Mesendoderm (in vitro differentiated cells): Measurements from ENCODE around the gene STX8.
"Not testable (repeated sequence)": the region's sequence is repeated elsewhere in the genome, so short reads cannot be mapped to it uniquely, and the experiment has no call there.

Experiments
- DNase-seq: peaks from one replicate; pipeline ENCODE4 v3.0.0; 2013
- H2AK5ac ChIP-seq: 2 replicates; pipeline ENCODE4 v1.6.1; 2013; ENCODE audit warnings: low read length, inconsistent platforms
- H2BK120ac ChIP-seq: 2 replicates; pipeline ENCODE4 v1.6.1; 2013; ENCODE audit warnings: low read depth, mild to moderate bottlenecking, low read length, moderate library complexity, mixed read lengths
- H2BK15ac ChIP-seq: replicated peaks from 2 replicates; pipeline ENCODE4 v1.6.1; 2013; ENCODE audit warnings: low read depth, mild to moderate bottlenecking, moderate library complexity
- H2BK5ac ChIP-seq: 2 replicates; pipeline ENCODE4 v1.6.1; 2013; ENCODE audit warnings: low read length, inconsistent platforms
- H3K18ac ChIP-seq: 2 replicates; pipeline ENCODE4 v1.6.1; 2013; ENCODE audit warnings: mild to moderate bottlenecking, low read length, mixed read lengths
- H3K23ac ChIP-seq: one replicate; pipeline ENCODE4 v1.6.1; 2013; ENCODE audit warnings: low read length
- H3K27ac ChIP-seq: 2 replicates; pipeline ENCODE4 v1.5.1; 2013; ENCODE audit warnings: low read depth, mild to moderate bottlenecking, inconsistent platforms, low read length, moderate library complexity
- H3K27me3 ChIP-seq: 2 replicates; pipeline ENCODE4 v1.6.1; 2013; ENCODE audit warnings: low read length, control low read depth, mild to moderate bottlenecking, inconsistent platforms; ENCODE audit not compliant: insufficient read depth, poor library complexity
- H3K36me3 ChIP-seq: 2 replicates; pipeline ENCODE4 v1.6.1; 2013; ENCODE audit warnings: low read length, inconsistent platforms; ENCODE audit not compliant: control insufficient read depth, insufficient read depth
- H3K4ac ChIP-seq: one replicate; pipeline ENCODE4 v1.6.1; 2013; ENCODE audit warnings: low read depth, mild to moderate bottlenecking, low read length, moderate library complexity
- H3K4me1 ChIP-seq: 2 replicates; pipeline ENCODE4 v1.6.1; 2013; ENCODE audit warnings: low read depth, low read length, inconsistent platforms; ENCODE audit not compliant: control insufficient read depth
- H3K4me2 ChIP-seq: 2 replicates; pipeline ENCODE4 v1.6.1; 2013; ENCODE audit warnings: low read length
- H3K4me3 ChIP-seq: 2 replicates; pipeline ENCODE4 v1.5.1; 2013; ENCODE audit warnings: mild to moderate bottlenecking, low read length
- H3K56ac ChIP-seq: one replicate; pipeline ENCODE4 v1.6.1; 2013; ENCODE audit warnings: low read length
- H3K79me1 ChIP-seq: 2 replicates; pipeline ENCODE4 v1.6.1; 2013; ENCODE audit warnings: low read length, inconsistent platforms
- H3K79me2 ChIP-seq: 2 replicates; pipeline ENCODE4 v1.6.1; 2013; ENCODE audit warnings: mild to moderate bottlenecking, low read length; ENCODE audit not compliant: control insufficient read depth, insufficient read depth
- H3K9ac ChIP-seq: 2 replicates; pipeline ENCODE4 v1.6.1; 2013; ENCODE audit warnings: low read length, inconsistent platforms
- H4K5ac ChIP-seq: one replicate; pipeline ENCODE4 v1.6.1; 2013; ENCODE audit warnings: low read length
- H4K8ac ChIP-seq: one replicate; pipeline ENCODE4 v1.6.1; 2013; ENCODE audit warnings: low read depth, mild to moderate bottlenecking, control low read depth, low read length, moderate library complexity
- WGBS: extraction: QIAGEN DNeasy Blood & Tissue Kit; methylation state at CpG from one replicate; pipeline ENCODE4 v1.1.7; 2013; ENCODE audit warnings: low lambda C conversion rate, missing lambda C conversion rate; ENCODE audit not compliant: insufficient coverage; ENCODE audit errors: extremely low coverage; 5-methylcytosine and 5-hydroxymethylcytosine counted together

The STX8 gene

DNA sequence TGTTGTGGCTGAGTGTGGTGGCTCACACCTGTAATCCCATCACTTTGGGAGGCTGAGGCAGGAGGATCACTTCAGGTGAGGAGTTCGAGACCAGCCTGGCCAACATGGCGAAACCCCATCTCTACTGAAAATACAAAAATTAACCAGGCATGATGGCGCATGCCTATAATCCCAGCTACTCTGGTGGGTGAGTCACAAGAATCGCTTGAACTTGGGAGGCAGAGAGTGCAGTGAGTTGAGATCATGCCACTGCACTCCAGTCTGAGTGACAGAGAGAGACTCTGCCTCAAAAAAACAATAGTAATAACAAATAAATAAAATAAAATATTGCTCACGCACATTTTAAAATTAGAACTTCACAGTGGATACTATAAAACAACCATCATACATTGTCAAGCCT, 31.4 kb upstream of the STX8 start:
- H3K23ac ChIP-seq, H3K36me3 ChIP-seq, DNase-seq, H4K5ac ChIP-seq, H3K4me2 ChIP-seq, H2BK120ac ChIP-seq, H3K79me1 ChIP-seq, H3K4me3 ChIP-seq, H3K18ac ChIP-seq, H3K27me3 ChIP-seq, H2BK15ac ChIP-seq, H2AK5ac ChIP-seq, H3K79me2 ChIP-seq, H2BK5ac ChIP-seq, H3K9ac ChIP-seq, H3K4ac ChIP-seq, H3K56ac ChIP-seq, H3K4me1 ChIP-seq, H4K8ac ChIP-seq, H3K27ac ChIP-seq: not testable (repeated sequence)
- no CpG with 5 or more reads among the region's 5 CpGs for WGBS

DNA sequence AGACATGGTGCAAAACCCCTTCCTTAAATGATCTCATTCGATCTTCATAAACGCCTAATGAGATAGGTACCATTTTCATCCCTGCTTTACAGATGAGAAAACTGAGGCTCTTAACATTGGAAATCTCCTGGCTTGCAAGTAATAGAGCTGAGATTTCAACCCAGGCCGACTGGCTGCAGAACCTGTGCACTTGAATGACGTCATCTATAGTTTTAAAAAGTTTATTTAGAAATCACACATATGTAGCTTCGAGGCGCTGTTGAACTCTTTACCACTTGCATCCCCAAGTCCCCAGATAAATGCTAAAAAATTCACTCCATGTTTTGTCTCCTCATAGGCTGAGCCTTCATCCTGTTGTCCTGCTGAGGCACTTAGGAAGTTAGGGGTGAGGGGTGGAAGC, 30.8 kb upstream of the STX8 start:
- H3K79me2 ChIP-seq: no peaks in the 10 kb centered on the region
- H3K4me1 ChIP-seq: no peaks in the 10 kb centered on the region
- H2AK5ac ChIP-seq: no peak overlapping the region
- H3K9ac ChIP-seq: no peak overlapping the region
- H2BK15ac ChIP-seq: no peak overlapping the region
- H3K18ac ChIP-seq: no peak overlapping the region
- no peak overlapping the region for H3K27ac ChIP-seq
- no peak overlapping the region for H3K23ac ChIP-seq
- H3K36me3 ChIP-seq: no peaks in the 10 kb centered on the region
- WGBS: no CpG with 5 or more reads among the region's 6 CpGs
- no peak for DNase-seq
- H3K4me3 ChIP-seq: no peak overlapping the region
- no peaks in the 10 kb centered on the region for H3K79me1 ChIP-seq
- H3K27me3 ChIP-seq: no peaks in the 10 kb centered on the region
- H2BK120ac ChIP-seq: no peak overlapping the region
- H3K56ac ChIP-seq: no peak overlapping the region
- H4K8ac ChIP-seq: no peak overlapping the region
- no peak overlapping the region for H4K5ac ChIP-seq
- no peak overlapping the region for H2BK5ac ChIP-seq
- H3K4ac ChIP-seq: no peak overlapping the region
- no peak overlapping the region for H3K4me2 ChIP-seq

DNA sequence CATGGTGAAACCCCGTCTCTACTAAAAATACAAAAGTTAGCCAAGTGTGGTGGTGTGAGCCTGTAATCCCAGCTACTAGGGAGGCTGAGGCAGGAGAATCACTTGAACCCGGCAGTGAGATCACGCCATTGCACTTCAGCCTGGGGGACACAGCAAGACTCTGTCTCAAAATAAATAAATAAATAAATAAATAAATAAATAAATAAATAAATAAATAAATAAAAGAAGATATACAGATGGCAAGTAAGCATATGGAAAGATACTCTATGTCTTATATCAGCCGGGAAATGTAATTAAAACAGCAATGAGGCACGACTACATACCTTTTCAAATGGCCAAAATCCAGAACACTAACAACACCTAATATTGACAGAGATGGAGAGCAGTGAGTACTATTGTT, 29.0 kb upstream of the STX8 start:
- H3K36me3 ChIP-seq, H2BK15ac ChIP-seq, H3K9ac ChIP-seq, H2BK120ac ChIP-seq, H3K79me1 ChIP-seq, H2AK5ac ChIP-seq, H3K27ac ChIP-seq, H4K5ac ChIP-seq, H3K4me1 ChIP-seq, H3K79me2 ChIP-seq, H3K18ac ChIP-seq, DNase-seq, H2BK5ac ChIP-seq, H3K56ac ChIP-seq, H3K4me3 ChIP-seq, H4K8ac ChIP-seq, H3K23ac ChIP-seq, H3K4me2 ChIP-seq, H3K27me3 ChIP-seq, H3K4ac ChIP-seq: not testable (repeated sequence)
- no CpG with 5 or more reads among the region's 5 CpGs for whole genome bisulfite sequencing

DNA sequence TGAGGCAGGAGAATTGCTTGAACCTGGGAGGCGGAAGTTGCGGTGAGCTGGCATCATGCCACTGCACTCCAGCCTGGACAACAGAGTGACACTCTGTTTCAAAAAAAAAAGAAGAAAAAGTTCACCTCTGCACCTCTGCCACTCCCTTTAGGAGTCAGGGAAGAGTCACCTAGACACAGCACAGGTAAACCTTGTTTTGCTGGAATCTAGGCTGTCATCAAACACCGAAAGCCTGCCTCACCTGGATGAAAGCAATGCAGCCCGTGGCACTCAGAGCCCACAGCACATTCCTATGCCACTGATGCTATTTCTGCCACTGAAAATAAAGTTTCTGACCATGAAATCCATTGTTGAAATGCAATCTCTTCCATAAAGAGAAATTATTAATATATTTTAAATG, 23.0 kb upstream of the STX8 start:
- DNase-seq: no peak
- no peak overlapping the region for H3K9ac ChIP-seq
- H3K36me3 ChIP-seq: no peaks in the 10 kb centered on the region
- no peak overlapping the region for H4K8ac ChIP-seq
- no peak overlapping the region for H4K5ac ChIP-seq
- H3K79me2 ChIP-seq: no peaks in the 10 kb centered on the region
- no peak overlapping the region for H3K27ac ChIP-seq
- H3K4me2 ChIP-seq: no peak overlapping the region
- H3K79me1 ChIP-seq: no peaks in the 10 kb centered on the region
- WGBS: no CpG with 5 or more reads among the region's 4 CpGs
- H2BK120ac ChIP-seq: no peak overlapping the region
- no peak overlapping the region for H2AK5ac ChIP-seq
- H3K4me1 ChIP-seq: no peaks in the 10 kb centered on the region
- H3K23ac ChIP-seq: no peak overlapping the region
- H3K4me3 ChIP-seq: no peak overlapping the region
- H3K27me3 ChIP-seq: no peaks in the 10 kb centered on the region
- H2BK5ac ChIP-seq: no peak overlapping the region
- H3K56ac ChIP-seq: no peak overlapping the region
- H3K4ac ChIP-seq: no peak overlapping the region
- H3K18ac ChIP-seq: no peak overlapping the region
- H2BK15ac ChIP-seq: no peak overlapping the region

DNA sequence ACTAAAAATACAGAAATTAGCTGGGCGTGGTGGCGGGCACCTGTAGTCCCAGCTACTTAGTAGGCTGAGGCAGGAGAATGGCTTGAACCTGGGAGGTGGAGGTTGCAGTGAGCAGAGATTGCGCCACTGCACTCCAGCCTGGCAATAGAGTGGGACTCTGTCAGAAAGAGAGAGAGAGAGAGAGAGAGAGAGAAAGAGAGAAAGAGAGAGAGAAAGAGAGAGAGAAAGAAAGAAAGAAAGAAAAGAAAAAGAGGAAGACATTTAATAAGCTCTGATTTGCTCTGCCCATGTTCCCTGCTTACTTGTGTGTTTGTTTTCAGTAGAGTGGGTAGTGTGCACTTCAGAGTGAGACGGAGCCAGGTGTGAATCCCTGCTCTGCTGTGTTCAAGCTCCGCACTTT, 22.0 kb upstream of the STX8 start:
- not testable (repeated sequence) for H3K56ac ChIP-seq, DNase-seq, H3K18ac ChIP-seq, H4K5ac ChIP-seq, H2BK5ac ChIP-seq, H3K9ac ChIP-seq, H4K8ac ChIP-seq, H3K4me3 ChIP-seq, H3K79me2 ChIP-seq, H3K79me1 ChIP-seq, H2BK120ac ChIP-seq, H2AK5ac ChIP-seq, H3K4ac ChIP-seq, H3K36me3 ChIP-seq, H3K4me1 ChIP-seq, H3K27ac ChIP-seq, H3K23ac ChIP-seq, H3K4me2 ChIP-seq, H2BK15ac ChIP-seq, H3K27me3 ChIP-seq
- whole genome bisulfite sequencing: no CpG with 5 or more reads among the region's 5 CpGs

DNA sequence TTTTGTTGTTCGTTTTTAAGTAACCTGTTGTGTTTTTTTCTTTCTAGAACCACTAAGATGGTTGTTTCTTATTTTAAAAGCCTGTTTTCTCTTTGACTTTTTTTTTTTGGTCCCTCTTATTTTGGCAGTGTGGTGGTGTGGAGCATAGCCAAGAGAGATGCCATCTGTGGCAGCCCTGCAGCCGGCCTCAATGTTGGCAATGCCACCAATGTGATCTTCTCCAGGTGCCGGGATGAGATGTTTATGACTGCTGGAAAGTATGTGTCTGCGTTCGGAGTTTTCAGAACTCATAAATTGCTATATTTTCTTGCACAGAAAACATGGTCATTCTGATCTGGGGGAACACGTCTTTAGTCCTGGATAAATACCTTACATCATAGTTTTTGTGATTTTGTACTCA, 18.4 kb upstream of the STX8 start:
- no peak overlapping the region for H3K18ac ChIP-seq
- no peak overlapping the region for H3K4me3 ChIP-seq
- H3K56ac ChIP-seq: no peak overlapping the region
- H3K4ac ChIP-seq: no peak overlapping the region
- no peak overlapping the region for H2AK5ac ChIP-seq
- H3K79me1 ChIP-seq: no peaks in the 10 kb centered on the region
- no peak for DNase-seq
- H3K4me2 ChIP-seq: no peak overlapping the region
- no peak overlapping the region for H2BK5ac ChIP-seq
- H3K9ac ChIP-seq: no peak overlapping the region
- no peaks in the 10 kb centered on the region for H3K36me3 ChIP-seq
- H4K8ac ChIP-seq: no peak overlapping the region
- H3K23ac ChIP-seq: no peak overlapping the region
- no peak overlapping the region for H3K27ac ChIP-seq
- no peak overlapping the region for H2BK15ac ChIP-seq
- no peaks in the 10 kb centered on the region for H3K27me3 ChIP-seq
- H2BK120ac ChIP-seq: no peak overlapping the region
- no CpG with 5 or more reads among the region's 6 CpGs for WGBS
- H3K79me2 ChIP-seq: no peaks in the 10 kb centered on the region
- H4K5ac ChIP-seq: no peak overlapping the region
- H3K4me1 ChIP-seq: no peaks in the 10 kb centered on the region
